IMR-90 (cell line): Measurements from ENCODE around the gene GAPT. TPM values are rescaled to one million over a fixed set of nuclear protein-coding genes. Genes with fewer than 3 reads are reported as not detected.

Experiments
- ATAC-seq: fragments of 200-7000 bp; cut with Tn5 transposase; 2 replicates; pipeline ENCODE4 v1.9.1; 2020; ENCODE audit warnings: low read depth, mild to moderate bottlenecking, moderate library complexity
- BruUV-seq: library from RNA; stranded (reverse); fragments of 400-500 nt; replicated peaks from 2 replicates; lab custom pipeline; 2021; lab: Mats Ljungman, UMichigan
- CTCF ChIA-PET: fragments of 300-600 bp; formaldehyde crosslinking; extraction: SDS; loops from one replicate; lab custom pipeline; 2021; ENCODE audit warnings: antibody characterized with exemption; lab: Yijun Ruan, JAX
- POLR2A ChIA-PET: fragments of 300-600 bp; sonication (Branson Sonifier 250); formaldehyde crosslinking; loops from one replicate; lab custom pipeline; 2022; ENCODE audit warnings: antibody characterized with exemption; ENCODE audit not compliant: unreplicated experiment; lab: Charles Lee
- DNase-seq: peaks from one replicate; pipeline ENCODE4 v3.0.0; 2013
- H2AFZ ChIP-seq: replicated peaks from 2 replicates; pipeline ENCODE3; 2013; ENCODE audit warnings: low read length, mild to moderate bottlenecking; ENCODE audit not compliant: poor library complexity
- H2AK5ac ChIP-seq: 2 replicates; pipeline ENCODE4 v1.6.1; 2013; ENCODE audit warnings: low read depth, low read length, inconsistent platforms
- H2AK9ac ChIP-seq: replicated peaks from 2 replicates; pipeline ENCODE3; 2013; ENCODE audit warnings: mild to moderate bottlenecking, low read depth, low read length, moderate library complexity; ENCODE audit not compliant: poor library complexity
- H2BK120ac ChIP-seq: 2 replicates; pipeline ENCODE4 v1.6.1; 2013; ENCODE audit warnings: low read depth, low read length, inconsistent platforms
- H2BK15ac ChIP-seq: 3 replicates; pipeline ENCODE4 v1.6.1; 2013; ENCODE audit warnings: low read depth, low read length, inconsistent platforms
- H2BK20ac ChIP-seq: 2 replicates; pipeline ENCODE4 v1.6.1; 2013; ENCODE audit warnings: low read depth, mild to moderate bottlenecking, inconsistent platforms, low read length, moderate library complexity
- H2BK5ac ChIP-seq: 2 replicates; pipeline ENCODE4 v1.6.1; 2013; ENCODE audit warnings: mild to moderate bottlenecking, low read depth, low read length, inconsistent platforms; ENCODE audit not compliant: poor library complexity, severe bottlenecking
- H3K14ac ChIP-seq: replicated peaks from 2 replicates; pipeline ENCODE4 v1.6.1; 2013; ENCODE audit warnings: low read depth, low read length, inconsistent platforms
- H3K18ac ChIP-seq: 2 replicates; pipeline ENCODE4 v1.6.1; 2013; ENCODE audit warnings: low read depth, low read length, control low read depth
- H3K23ac ChIP-seq: 2 replicates; pipeline ENCODE4 v1.6.1; 2013; ENCODE audit warnings: low read depth, low read length, inconsistent platforms
- H3K27ac ChIP-seq: 2 replicates; pipeline ENCODE4 v1.5.1; 2013; ENCODE audit warnings: mild to moderate bottlenecking, control low read depth, low read length; ENCODE audit not compliant: insufficient read depth
- H3K27me3 ChIP-seq: 2 replicates; pipeline ENCODE4 v1.6.1; 2013; ENCODE audit warnings: low read length; ENCODE audit not compliant: control insufficient read depth, insufficient read depth
- H3K36me3 ChIP-seq: 2 replicates; pipeline ENCODE4 v1.6.1; 2013; ENCODE audit warnings: low read length, mixed read lengths; ENCODE audit not compliant: control insufficient read depth, insufficient read depth
- H3K4ac ChIP-seq: 2 replicates; pipeline ENCODE4 v1.6.1; 2013; ENCODE audit warnings: low read depth, low read length, inconsistent platforms
- H3K4me1 ChIP-seq: 2 replicates; pipeline ENCODE4 v1.6.1; 2013; ENCODE audit warnings: low read length, mixed read lengths; ENCODE audit not compliant: control insufficient read depth, insufficient read depth
- H3K4me2 ChIP-seq: 2 replicates; pipeline ENCODE4 v1.6.1; 2013; ENCODE audit warnings: low read depth, mild to moderate bottlenecking, control low read depth, low read length, moderate library complexity
- H3K4me3 ChIP-seq: 2 replicates; pipeline ENCODE4 v1.5.1; 2013; ENCODE audit warnings: low read depth, mild to moderate bottlenecking, control low read depth, low read length, moderate library complexity; ENCODE audit not compliant: insufficient read depth
- H3K56ac ChIP-seq: 2 replicates; pipeline ENCODE4 v1.6.1; 2013; ENCODE audit warnings: low read length, inconsistent platforms; ENCODE audit not compliant: insufficient read depth; ENCODE audit errors: extremely low read depth
- H3K79me1 ChIP-seq, 2 experiments: 2 replicates each; pipeline ENCODE4 v1.6.1; 2013; ENCODE audit warnings: low read length in 2 of 2, inconsistent platforms in 1 of 2, low read depth in 1 of 2
- H3K9ac ChIP-seq: 2 replicates; pipeline ENCODE4 v1.6.1; 2013; ENCODE audit warnings: low read depth, low read length, control low read depth
- H3K9me1 ChIP-seq: 2 replicates; pipeline ENCODE4 v1.6.1; 2013; ENCODE audit warnings: low read length, inconsistent platforms; ENCODE audit not compliant: insufficient read depth
- H3K9me3 ChIP-seq: 2 replicates; pipeline ENCODE4 v1.6.1; 2013; ENCODE audit warnings: low read length; ENCODE audit not compliant: control insufficient read depth, insufficient read depth
- H4K20me1 ChIP-seq: 2 replicates; pipeline ENCODE4 v1.6.1; 2013; ENCODE audit warnings: low read length, inconsistent platforms; ENCODE audit not compliant: insufficient read depth
- H4K5ac ChIP-seq: 2 replicates; pipeline ENCODE4 v1.6.1; 2013; ENCODE audit warnings: mild to moderate bottlenecking, low read depth, low read length, control low read depth
- H4K8ac ChIP-seq, 2 experiments: 2 replicates each; pipeline ENCODE4 v1.6.1; 2013; ENCODE audit warnings: low read depth in 2 of 2, low read length in 2 of 2, control low read depth in 1 of 2, inconsistent platforms in 1 of 2
- H4K91ac ChIP-seq: 2 replicates; pipeline ENCODE4 v1.6.1; 2013; ENCODE audit warnings: low read depth, low read length, inconsistent platforms; ENCODE audit not compliant: insufficient read depth
- BHLHE40 ChIP-seq: fragments of 150-350 bp; IDR thresholded peaks from 2 replicates; pipeline ENCODE4 v1.6.1; 2016; ENCODE audit warnings: mild to moderate bottlenecking, low read depth, low read length
- CHD1 ChIP-seq: IDR thresholded peaks from 2 replicates; pipeline ENCODE4 v1.6.1; 2012; ENCODE audit warnings: low read depth, low read length, improper control_type of control experiment
- CTCF ChIP-seq: conservative IDR thresholded peaks from 2 replicates; pipeline ENCODE4 v1.5.1; 2012; ENCODE audit warnings: mild to moderate bottlenecking, low read depth, low read length, improper control_type of control experiment
- ELK1 ChIP-seq: fragments of 150-350 bp; IDR thresholded peaks from 2 replicates; pipeline ENCODE4 v1.6.1; 2016; ENCODE audit warnings: low read depth, mild to moderate bottlenecking, low read length, moderate library complexity, borderline replicate concordance
- FOS ChIP-seq: fragments of 150-350 bp; IDR thresholded peaks from 2 replicates; pipeline ENCODE4 v1.6.1; 2016; ENCODE audit warnings: low read depth, low read length
- MAFK ChIP-seq: IDR thresholded peaks from 2 replicates; pipeline ENCODE4 v1.6.1; 2012; ENCODE audit warnings: low read depth, low read length, improper control_type of control experiment
- MAZ ChIP-seq: IDR thresholded peaks from 2 replicates; pipeline ENCODE4 v1.6.1; 2012; ENCODE audit warnings: low read depth, mild to moderate bottlenecking, low read length, improper control_type of control experiment, moderate library complexity, borderline replicate concordance
- MXI1 ChIP-seq: IDR thresholded peaks from 2 replicates; pipeline ENCODE4 v1.6.1; 2012; ENCODE audit warnings: low read depth, mild to moderate bottlenecking, low read length, moderate library complexity, borderline replicate concordance
- NFE2L2 ChIP-seq: fragments of 150-350 bp; IDR thresholded peaks from 2 replicates; pipeline ENCODE4 v1.6.1; 2016; ENCODE audit warnings: low read depth, mild to moderate bottlenecking, low read length
- POLR2A ChIP-seq: IDR thresholded peaks from 2 replicates; pipeline ENCODE4 v1.6.1; 2012; ENCODE audit warnings: mild to moderate bottlenecking, low read depth, low read length
- RAD21 ChIP-seq: IDR thresholded peaks from 2 replicates; pipeline ENCODE4 v1.6.1; 2012; ENCODE audit warnings: low read length, improper control_type of control experiment
- RCOR1 ChIP-seq: IDR thresholded peaks from 2 replicates; pipeline ENCODE4 v1.6.1; 2012; ENCODE audit warnings: mild to moderate bottlenecking, low read length, improper control_type of control experiment; ENCODE audit not compliant: insufficient replicate concordance
- SMC3 ChIP-seq: fragments of 150-350 bp; IDR thresholded peaks from 2 replicates; pipeline ENCODE4 v1.6.1; 2016; ENCODE audit warnings: low read depth, mild to moderate bottlenecking, antibody characterized with exemption, low read length, moderate library complexity
- WGBS, 2 experiments: methylation state at CpG; one replicate each; pipeline versions ENCODE4 v1.1.5 to v1.1.7; 2013; ENCODE audit warnings: missing lambda C conversion rate in 2 of 2; ENCODE audit not compliant: insufficient read length in 1 of 2; ENCODE audit errors: extremely low coverage in 2 of 2; 5-methylcytosine and 5-hydroxymethylcytosine counted together
- dilution Hi-C: fragments of 300-500 bp; cut with HindIII; formaldehyde crosslinking; loops from one replicate; pipeline ENCODE4 v1.14.3; 2018; ENCODE audit warnings: low sequenced_read_pairs; ENCODE audit not compliant: unreplicated experiment
- in situ Hi-C: fragments of 300-500 bp; cut with MboI; formaldehyde crosslinking; loops from 3 replicates; pipeline ENCODE4 v1.14.3; 2019; ENCODE audit warnings: low sequenced_read_pairs, inconsistent platforms, mixed read lengths
- intact Hi-C: fragments of 100-400 bp; cut with micrococcal nuclease; formaldehyde crosslinking; loops from 2 replicates; pipeline ENCODE4 v1.10.0; 2022
- polyA plus RNA-seq, 3 experiments: library from polyadenylated mRNA; depleted of rRNA; stranded (reverse); fragments of >200 nt; gene quantifications; 2 replicates each; pipeline ENCODE4 v1.2.3, GENCODE V29; 2012; ENCODE audit warnings: low replicate concordance in 1 of 3
- total RNA-seq: library from RNA; depleted of rRNA; stranded (reverse); fragments of >200 nt; gene quantifications from 2 replicates; pipeline ENCODE4 v1.2.3, GENCODE V29; 2012

Gene GAPT
- total and polyA plus RNA-seq, 2 of the 4 experiments (the other 2 are of a cell fraction): not detected

- WGBS, 2 experiments: no CpG with 5 or more reads among the region's 4 CpGs
- no peaks in the 10 kb centered on the region for H3K36me3 ChIP-seq
- BruUV-seq: no TSS peak
- H3K9me3 ChIP-seq: no peaks in the 10 kb centered on the region
- peaks cover 11% of the 10 kb centered on the region for H3K27me3 ChIP-seq
- H2BK5ac ChIP-seq: no peak overlapping the region
- no peak overlapping the region for H3K27ac ChIP-seq
- no peak overlapping the region for H4K91ac ChIP-seq
- H2AK5ac ChIP-seq: no peak overlapping the region
- ATAC-seq (no peak), DNase-seq (no peak)
- CTCF ChIA-PET: no interaction called here
- no peak overlapping the region for H3K4ac ChIP-seq
- H3K4me1 ChIP-seq: no peaks in the 10 kb centered on the region
- POLR2A ChIA-PET: no interaction called here
- no peak overlapping the region for H2BK20ac ChIP-seq
- H3K4me2 ChIP-seq: no peak overlapping the region
- H3K9me1 ChIP-seq: no peaks in the 10 kb centered on the region
- H2AK9ac ChIP-seq: no peak overlapping the region
- no peak overlapping the region for H2BK120ac ChIP-seq
- no peak for TF ChIP-seq CHD1
- TF ChIP-seq ELK1: no peak
- no peak for TF ChIP-seq MAFK
- no peak for TF ChIP-seq RCOR1
- no peak for TF ChIP-seq NFE2L2
- no peak for TF ChIP-seq RAD21
- TF ChIP-seq POLR2A: no peak
- no peak for TF ChIP-seq BHLHE40
- no peak for TF ChIP-seq MXI1
- no peak for TF ChIP-seq CTCF
- TF ChIP-seq FOS: no peak
- TF ChIP-seq MAZ: no peak
- no peak for TF ChIP-seq SMC3
- H4K8ac ChIP-seq: no peak overlapping the region
- dilution Hi-C loops (no loop called here), in situ Hi-C loops (loop anchor here (25.0 kb wide), 1 partner anchor 672 kb away; no protein-coding TSS in a partner anchor), intact Hi-C loops (no loop called here)
- H4K20me1 ChIP-seq: no peaks in the 10 kb centered on the region
- H3K56ac ChIP-seq: no peak overlapping the region
- H3K9ac ChIP-seq: no peak overlapping the region
- H3K4me3 ChIP-seq: no peak overlapping the region
- H4K5ac ChIP-seq: no peak overlapping the region
- no peak overlapping the region for H3K14ac ChIP-seq
- no peaks in the 10 kb centered on the region for H3K79me1 ChIP-seq
- no peak overlapping the region for H2BK15ac ChIP-seq
- no peak overlapping the region for H3K23ac ChIP-seq
- no peak overlapping the region for H2AFZ ChIP-seq
- no peak overlapping the region for H3K18ac ChIP-seq
Measured at GRCh38 chr5:58490402-58491050, 709 bp upstream of the GAPT start.
